BLaER1 treated with 17β-estradiol and CSF1 and Interleukin-3, amounts not matched to agents 10 nM and 100 nM (cell line): ENCODE results near the gene FMC1.

Experiments
- H3K27ac ChIP-seq, 11 experiments: shearing (Covaris generic); formaldehyde crosslinking; 2 replicates each; pipeline ENCODE4 v1.8.1; 2022
- H3K27me3 ChIP-seq, 11 experiments: shearing (Covaris generic); formaldehyde crosslinking; 2 replicates each; pipeline ENCODE4 v1.8.1; 2022
- H3K36me3 ChIP-seq, 11 experiments: shearing (Covaris generic); formaldehyde crosslinking; 2 replicates each; pipeline ENCODE4 v1.8.1; 2022
- H3K4me1 ChIP-seq, 10 experiments: shearing (Covaris generic); formaldehyde crosslinking; 2 replicates each; pipeline ENCODE4 v1.8.1; 2022
- H3K4me2 ChIP-seq, 11 experiments: shearing (Covaris generic); formaldehyde crosslinking; 2 replicates each; pipeline ENCODE4 v1.8.1; 2022
- H3K4me3 ChIP-seq, 10 experiments: shearing (Covaris generic); formaldehyde crosslinking; 2 replicates each; pipeline ENCODE4 v1.8.1; 2022
- H3K9ac ChIP-seq, 11 experiments: shearing (Covaris generic); formaldehyde crosslinking; 2 replicates each; pipeline ENCODE4 v1.8.1; 2022
- H3K9me3 ChIP-seq, 11 experiments: shearing (Covaris generic); formaldehyde crosslinking; replicated peaks in 1 of 11; 2 replicates each; pipeline ENCODE4 v1.8.1; 2022
- H4K20me1 ChIP-seq, 11 experiments: shearing (Covaris generic); formaldehyde crosslinking; 2 replicates each; pipeline ENCODE4 v1.8.1; 2022
- Cebpa-rat ChIP-seq, 11 experiments: shearing (Covaris generic); IDR thresholded peaks; 2 replicates each; pipeline ENCODE4 v1.8.1; 2022

FMC1 gene

DNA sequence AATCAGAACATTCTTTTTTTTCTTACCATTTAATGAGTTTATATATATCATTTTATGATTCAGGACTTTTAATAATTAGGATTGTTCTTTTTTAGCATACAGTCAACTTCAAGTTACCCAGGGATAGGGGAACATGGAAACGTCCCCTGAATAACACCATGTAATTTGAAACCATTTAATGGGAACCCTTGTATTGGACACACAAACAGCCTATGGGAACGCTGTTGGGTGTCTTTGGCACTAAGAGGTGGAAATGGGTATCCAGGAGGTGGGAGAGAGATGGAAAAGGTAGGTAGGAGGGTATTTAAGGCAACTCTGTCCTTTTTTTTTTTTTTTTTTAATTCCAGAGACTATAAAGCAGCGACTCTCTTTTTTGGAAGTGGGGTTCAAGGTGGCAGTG, 21.2 kb downstream of the FMC1 start:
- Histone ChIP-seq H3K4me1 (peaks cover 31 to 53% (median 50%) of the 10 kb centered on the region in 10 experiments), H3K27me3 (no peaks in the 10 kb centered on the region), H3K36me3 (peaks cover 37 to 53% (median 49%) of the 10 kb centered on the region in 11 experiments), H3K4me3 (peak overlapping the region in 5 of 10 experiments; percentile 39 to 87 (median 78); a peak in 6 of 20 replicates), H3K9me3 (no peaks in the 10 kb centered on the region), H3K4me2 (peak overlapping the region; percentile 52 to 89 (median 79)), H4K20me1 (peaks cover 40 to 69% (median 64%) of the 10 kb centered on the region in 11 experiments), H3K9ac (peak overlapping the region in 8 of 11 experiments; percentile 4 to 98 (median 16); a peak in 6 of 22 replicates), H3K27ac (0 out of 22 replicates have a peak overlapping the region, but pooled peaks of 1 of the 11 experiments have one; percentile 8)
- TF ChIP-seq Cebpa-rat (IDR thresholded peaks at IDR 0.05): no peak

- Histone ChIP-seq H3K4me3 (no peak overlapping the region; a peak in 2 of 20 replicates), H4K20me1 (peaks cover 46 to 76% (median 71%) of the 10 kb centered on the region in 11 experiments), H3K4me2 (peak overlapping the region; percentile 52 to 89 (median 79); a peak in 20 of 22 replicates)
These were observed 21.8 kb downstream of the FMC1 start for GRCh38 chr7:139362981-139363380.

GRCh38 chr7:139365336-139365735, 24.2 kb downstream of the FMC1 start:
- peaks cover 68 to 100% (median 94%) of the 10 kb centered on the region in 11 experiments for H4K20me1 ChIP-seq
- peak overlapping the region in 3 of 11 experiments; percentile 8 to 27 (median 23); a peak in 3 of 22 replicates for H3K4me2 ChIP-seq
- H3K9ac ChIP-seq: no peak overlapping the region
- peaks cover 44 to 81% (median 70%) of the 10 kb centered on the region in 11 experiments for H3K36me3 ChIP-seq
- no peak for TF ChIP-seq Cebpa-rat (IDR thresholded peaks at IDR 0.05)
- no peak overlapping the region for H3K27ac ChIP-seq
- no peak overlapping the region for H3K4me3 ChIP-seq
- no peaks in the 10 kb centered on the region for H3K9me3 ChIP-seq
- H3K4me1 ChIP-seq: peaks cover 25 to 63% (median 49%) of the 10 kb centered on the region in 10 experiments
- H3K27me3 ChIP-seq: no peaks in the 10 kb centered on the region

More at GRCh38 chr7:139362981-139363380, 21.8 kb downstream of the FMC1 start:
- TF ChIP-seq Cebpa-rat (IDR thresholded peaks at IDR 0.05): no peak
- H3K9ac ChIP-seq: peak overlapping the region in 5 of 11 experiments; percentile 4 to 98 (median 22); a peak in 4 of 22 replicates
- H3K4me1 ChIP-seq: peaks cover 27 to 55% (median 50%) of the 10 kb centered on the region in 10 experiments
- H3K9me3 ChIP-seq: no peaks in the 10 kb centered on the region
- 0 out of 22 replicates have a peak overlapping the region, but pooled peaks of 1 of the 11 experiments have one; percentile 8 for H3K27ac ChIP-seq
- peaks cover 43 to 58% (median 56%) of the 10 kb centered on the region in 11 experiments for H3K36me3 ChIP-seq
- no peaks in the 10 kb centered on the region for H3K27me3 ChIP-seq

- Histone ChIP-seq H3K27me3 (no peaks in the 10 kb centered on the region), H3K27ac (no peak overlapping the region), H4K20me1 (peaks cover 79 to 100% (median 100%) of the 10 kb centered on the region in 11 experiments), H3K4me3 (no peak overlapping the region), H3K36me3 (peaks cover 53 to 90% (median 77%) of the 10 kb centered on the region in 11 experiments), H3K4me2 (peak overlapping the region; percentile 3 to 39 (median 19); a peak in 13 of 22 replicates), H3K9ac (no peak overlapping the region), H3K4me1 (peaks cover 25 to 69% (median 47%) of the 10 kb centered on the region in 10 experiments), H3K9me3 (no peaks in the 10 kb centered on the region)
- TF ChIP-seq Cebpa-rat (IDR thresholded peaks at IDR 0.05): no peak
These were observed 25.3 kb downstream of the FMC1 start for GRCh38 chr7:139366400-139366799.

GRCh38 chr7:139367438-139368155, 26.5 kb downstream of the FMC1 start:
- H3K36me3 ChIP-seq: peaks cover 57 to 93% (median 81%) of the 10 kb centered on the region in 11 experiments
- peaks cover 86 to 100% (median 100%) of the 10 kb centered on the region in 11 experiments for H4K20me1 ChIP-seq
- no peaks in the 10 kb centered on the region for H3K27me3 ChIP-seq
- H3K9ac ChIP-seq: no peak overlapping the region
- H3K4me1 ChIP-seq: peaks cover 16 to 57% (median 35%) of the 10 kb centered on the region in 10 experiments
- TF ChIP-seq Cebpa-rat (IDR thresholded peaks at IDR 0.05): no peak
- H3K27ac ChIP-seq: no peak overlapping the region
- H3K4me2 ChIP-seq: peak overlapping the region in 1 of 11 experiments; percentile 11; a peak in 3 of 22 replicates
- no peaks in the 10 kb centered on the region for H3K9me3 ChIP-seq
- H3K4me3 ChIP-seq: no peak overlapping the region

- no peak overlapping the region for H3K4me2 ChIP-seq
- H3K27ac ChIP-seq: no peak overlapping the region
- H3K27me3 ChIP-seq: no peaks in the 10 kb centered on the region
- H3K36me3 ChIP-seq: peaks cover 48 to 91% (median 72%) of the 10 kb centered on the region in 11 experiments
- H3K9ac ChIP-seq: no peak overlapping the region
- H4K20me1 ChIP-seq: peaks cover 84 to 100% (median 100%) of the 10 kb centered on the region in 11 experiments
- H3K4me3 ChIP-seq: no peak overlapping the region
- H3K4me1 ChIP-seq: peaks cover 8 to 47% (median 26%) of the 10 kb centered on the region in 10 experiments; a peak in 18 of 20 replicates
- no peak for TF ChIP-seq Cebpa-rat (IDR thresholded peaks at IDR 0.05)
- H3K9me3 ChIP-seq: no peaks in the 10 kb centered on the region
These were observed 29.3 kb downstream of the FMC1 start for GRCh38 chr7:139370301-139370942.

GRCh38 chr7:139370943-139371313, 29.8 kb downstream of the FMC1 start:
- H3K9ac ChIP-seq: no peak overlapping the region
- peaks cover 84 to 100% (median 100%) of the 10 kb centered on the region in 11 experiments for H4K20me1 ChIP-seq
- H3K27me3 ChIP-seq: no peaks in the 10 kb centered on the region
- H3K4me2 ChIP-seq: no peak overlapping the region
- peaks cover 4 to 42% (median 21%) of the 10 kb centered on the region in 10 experiments; a peak in 17 of 20 replicates for H3K4me1 ChIP-seq
- no peaks in the 10 kb centered on the region for H3K9me3 ChIP-seq
- peaks cover 48 to 91% (median 72%) of the 10 kb centered on the region in 11 experiments for H3K36me3 ChIP-seq
- no peak for TF ChIP-seq Cebpa-rat (IDR thresholded peaks at IDR 0.05)
- no peak overlapping the region for H3K27ac ChIP-seq
- H3K4me3 ChIP-seq: no peak overlapping the region

DNA sequence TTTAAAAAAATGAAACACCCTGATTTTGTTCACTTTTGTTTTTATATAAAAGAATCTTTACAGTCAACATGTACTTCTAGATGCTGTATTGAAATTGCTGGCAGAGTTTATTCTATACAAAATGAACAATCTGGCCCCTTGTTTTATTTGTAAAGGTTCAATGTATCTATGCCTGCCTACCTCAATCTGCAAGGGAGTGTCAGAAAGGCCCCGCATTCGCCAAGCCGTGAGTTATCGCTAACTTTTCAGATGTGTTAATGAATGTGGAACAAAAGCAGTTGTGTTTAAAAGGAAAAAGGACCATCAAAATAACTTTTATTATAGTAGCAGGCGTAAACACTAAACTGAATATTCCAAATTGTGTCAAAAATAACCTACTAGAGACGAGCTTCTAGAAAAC, 33.1 kb downstream of the FMC1 start:
- peaks cover 73 to 100% (median 94%) of the 10 kb centered on the region in 11 experiments for H4K20me1 ChIP-seq
- no peak for TF ChIP-seq Cebpa-rat (IDR thresholded peaks at IDR 0.05)
- no peak overlapping the region for H3K27ac ChIP-seq
- H3K4me1 ChIP-seq: peaks cover 0 to 18% (median 0%) of the 10 kb centered on the region in 10 experiments; a peak in 4 of 20 replicates
- H3K4me3 ChIP-seq: no peak overlapping the region
- 0 out of 22 replicates have a peak overlapping the region, but pooled peaks of 1 of the 11 experiments have one; percentile 10 for H3K9ac ChIP-seq
- no peak overlapping the region for H3K4me2 ChIP-seq
- H3K27me3 ChIP-seq: no peaks in the 10 kb centered on the region
- peaks cover 63 to 95% (median 80%) of the 10 kb centered on the region in 11 experiments for H3K36me3 ChIP-seq
- no peaks in the 10 kb centered on the region for H3K9me3 ChIP-seq
